ENCODE results near the gene IGSF6.
"Not testable (repeated sequence)": the region's sequence is repeated elsewhere in the genome, so short reads cannot be mapped to it uniquely, and the experiment has no call there.

GRCh38 chr16:21605848-21606247 lies 46.6 kb downstream of the IGSF6 start:
- not testable (repeated sequence) for TF ChIP-seq CTCF, POLR2AphosphoS5, POLR2A (IDR thresholded peaks at IDR 0.05)
